GM19043 (cell line): ENCODE measurements around the gene RBMXL3.
"Not testable (repeated sequence)": the region's sequence is repeated elsewhere in the genome, so short reads cannot be mapped to it uniquely, and the experiment has no call there.

Source experiments
- ATAC-seq: cut with Tn5 transposase; IDR thresholded peaks from one replicate; pipeline ENCODE4 v1.9.1; 2021; ENCODE audit warnings: low read depth; ENCODE audit not compliant: unreplicated experiment

The RBMXL3 gene

DNA sequence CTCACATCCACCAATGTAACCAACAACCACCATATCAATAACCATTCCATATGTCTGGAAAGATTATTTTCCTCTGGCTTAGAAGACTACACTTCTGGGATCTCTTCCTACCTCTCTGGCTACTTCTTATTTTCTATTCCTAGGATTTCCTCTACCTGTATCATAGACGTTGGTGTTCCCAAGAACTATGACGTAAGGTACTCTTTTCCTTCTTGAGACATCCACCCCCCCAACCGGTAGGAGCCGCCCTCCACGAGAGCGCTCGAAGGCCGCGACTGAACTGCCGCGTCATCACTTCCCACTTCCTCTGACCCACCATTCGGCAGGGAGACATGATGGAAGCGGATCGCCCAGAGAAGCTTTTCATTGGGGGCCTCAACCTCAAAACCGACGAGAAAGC, at the start of gene RBMXL3:
TSS of gene RBMXL3 (plus strand) at position 301 of the 400 bp plus-strand sequence. CDS start at position 333, 32 bp downstream.
- no peak for ATAC-seq

DNA sequence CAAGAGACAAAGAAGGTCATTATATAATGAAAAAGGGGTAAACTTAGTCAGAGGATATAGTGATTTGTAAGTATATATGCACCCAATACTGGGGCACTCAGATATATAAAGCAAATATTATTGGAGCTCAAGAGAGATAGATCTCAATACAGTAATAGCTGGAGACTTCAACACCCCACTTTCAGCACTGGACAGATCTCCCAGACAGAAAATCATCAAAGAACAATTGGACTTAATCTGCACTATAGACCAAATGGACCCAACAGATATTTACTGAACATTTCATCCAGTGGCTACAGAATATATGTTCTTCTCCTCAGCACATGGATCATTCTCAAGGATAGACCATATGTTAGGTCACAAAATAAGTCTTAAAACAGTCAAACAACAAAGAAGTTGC, 47.2 kb upstream of the RBMXL3 start:
- ATAC-seq = no peak

DNA sequence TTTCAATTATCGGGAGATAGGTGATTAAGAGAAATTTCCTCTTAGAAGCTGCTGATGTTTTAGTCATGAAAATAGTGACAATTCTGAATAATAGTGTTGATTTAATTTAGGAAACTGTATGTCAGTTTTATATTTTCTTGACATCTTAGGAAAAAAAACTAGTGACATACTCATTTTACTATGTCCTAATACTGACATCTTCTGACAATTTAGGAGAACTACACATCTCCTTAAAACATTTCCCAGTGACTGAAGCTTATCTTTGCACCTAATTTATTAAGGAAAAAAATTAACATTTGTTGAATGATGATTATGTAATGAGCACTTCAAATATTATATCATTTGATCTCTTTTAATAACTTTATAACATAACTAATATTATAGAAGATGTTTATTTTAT, 42.0 kb upstream of the RBMXL3 start:
- no peak for ATAC-seq

DNA sequence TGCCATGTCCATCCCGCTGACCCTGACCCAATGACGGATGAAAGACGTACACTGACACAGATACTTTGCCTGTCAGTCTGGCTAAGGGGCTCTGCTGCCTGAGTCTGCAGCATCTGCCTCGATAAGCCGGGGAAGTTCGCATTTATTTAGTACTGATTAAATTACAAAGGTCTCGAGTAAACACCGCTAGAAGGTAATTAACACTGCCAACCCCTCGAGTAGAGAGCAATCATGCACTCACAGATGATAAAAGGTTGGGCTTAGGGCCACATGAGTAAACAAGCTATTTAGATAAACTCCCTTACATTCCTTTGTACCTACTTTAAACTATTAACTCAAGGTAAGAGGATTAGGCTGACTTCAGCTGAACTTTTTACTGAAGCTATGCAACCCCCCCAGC, 16.0 kb upstream of the RBMXL3 start:
- ATAC-seq = no peak

DNA sequence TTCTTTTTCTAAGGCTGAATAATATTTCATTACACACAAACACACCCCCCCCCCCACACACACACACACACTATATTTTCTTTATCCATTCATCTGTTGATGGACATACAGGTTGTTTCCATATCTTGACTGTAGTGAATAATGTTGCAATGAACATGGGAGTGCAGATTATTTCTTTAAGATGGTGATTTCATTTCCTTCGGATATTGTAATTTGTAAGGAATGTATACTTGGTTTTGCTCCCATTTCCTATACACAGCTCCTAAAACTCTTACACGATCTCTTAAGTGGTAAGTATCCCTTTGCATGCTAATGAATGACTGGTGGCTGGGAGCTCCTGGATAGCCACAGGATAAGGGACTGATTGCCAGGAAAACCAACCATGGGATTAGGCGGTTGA, 14.7 kb upstream of the RBMXL3 start:
- ATAC-seq = no peak

DNA sequence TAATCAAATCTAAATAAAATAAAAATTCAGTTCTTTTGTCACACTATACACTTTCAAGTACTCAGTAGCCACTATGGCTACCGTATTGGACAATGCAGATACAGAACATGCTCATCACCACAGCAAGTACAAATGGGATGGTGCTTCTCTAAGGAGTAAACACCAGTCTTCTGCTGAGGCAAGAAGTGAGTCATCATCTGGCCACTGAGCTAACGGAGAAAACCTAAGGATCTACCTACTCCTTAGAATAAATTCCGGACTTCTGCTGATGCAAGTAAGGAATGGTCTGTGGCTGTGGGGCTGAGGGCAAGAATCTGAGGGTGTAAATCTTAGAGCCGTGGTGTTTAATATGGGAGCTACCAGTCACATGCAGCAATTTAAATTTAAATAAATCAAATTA, 11.3 kb upstream of the RBMXL3 start:
- no peak for ATAC-seq

DNA sequence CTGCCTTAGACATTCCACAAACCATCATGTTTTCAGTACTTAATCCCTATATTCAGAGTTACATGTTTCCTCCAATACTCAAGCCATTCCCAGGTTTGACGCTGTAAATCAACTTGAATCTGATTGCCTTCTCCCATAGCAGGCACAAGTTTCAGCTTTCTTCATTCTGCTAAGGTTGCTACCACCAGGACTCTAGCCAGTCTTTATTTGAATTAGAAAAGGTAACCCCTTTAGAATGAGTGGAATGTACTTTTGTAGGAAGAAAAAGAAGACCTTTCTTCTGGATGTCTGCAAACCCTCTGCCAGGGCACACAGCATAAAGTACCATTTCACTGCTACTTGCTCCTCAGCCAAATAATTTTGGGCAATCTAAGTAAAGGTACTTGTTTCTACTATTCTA, 10.7 kb upstream of the RBMXL3 start:
- no peak for ATAC-seq

DNA sequence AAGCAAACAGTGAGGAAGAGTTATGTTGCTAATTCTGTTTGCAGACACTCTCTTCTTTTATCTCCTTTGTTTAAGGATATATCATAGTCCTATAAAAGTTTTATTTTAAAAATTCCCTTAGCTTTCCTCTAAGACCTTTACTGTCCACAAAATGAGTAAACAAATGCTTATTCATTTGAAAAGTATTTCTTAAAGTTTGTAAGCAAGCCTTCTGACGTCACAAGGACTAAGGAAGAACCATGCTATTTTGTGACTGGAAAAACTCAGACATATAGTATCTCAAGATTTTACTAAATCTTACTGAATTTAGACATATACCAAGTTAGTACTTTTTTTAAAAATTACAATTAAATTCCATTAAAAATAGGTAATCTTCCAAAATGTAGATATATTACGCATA, 5.2 kb upstream of the RBMXL3 start:
- no peak for ATAC-seq

DNA sequence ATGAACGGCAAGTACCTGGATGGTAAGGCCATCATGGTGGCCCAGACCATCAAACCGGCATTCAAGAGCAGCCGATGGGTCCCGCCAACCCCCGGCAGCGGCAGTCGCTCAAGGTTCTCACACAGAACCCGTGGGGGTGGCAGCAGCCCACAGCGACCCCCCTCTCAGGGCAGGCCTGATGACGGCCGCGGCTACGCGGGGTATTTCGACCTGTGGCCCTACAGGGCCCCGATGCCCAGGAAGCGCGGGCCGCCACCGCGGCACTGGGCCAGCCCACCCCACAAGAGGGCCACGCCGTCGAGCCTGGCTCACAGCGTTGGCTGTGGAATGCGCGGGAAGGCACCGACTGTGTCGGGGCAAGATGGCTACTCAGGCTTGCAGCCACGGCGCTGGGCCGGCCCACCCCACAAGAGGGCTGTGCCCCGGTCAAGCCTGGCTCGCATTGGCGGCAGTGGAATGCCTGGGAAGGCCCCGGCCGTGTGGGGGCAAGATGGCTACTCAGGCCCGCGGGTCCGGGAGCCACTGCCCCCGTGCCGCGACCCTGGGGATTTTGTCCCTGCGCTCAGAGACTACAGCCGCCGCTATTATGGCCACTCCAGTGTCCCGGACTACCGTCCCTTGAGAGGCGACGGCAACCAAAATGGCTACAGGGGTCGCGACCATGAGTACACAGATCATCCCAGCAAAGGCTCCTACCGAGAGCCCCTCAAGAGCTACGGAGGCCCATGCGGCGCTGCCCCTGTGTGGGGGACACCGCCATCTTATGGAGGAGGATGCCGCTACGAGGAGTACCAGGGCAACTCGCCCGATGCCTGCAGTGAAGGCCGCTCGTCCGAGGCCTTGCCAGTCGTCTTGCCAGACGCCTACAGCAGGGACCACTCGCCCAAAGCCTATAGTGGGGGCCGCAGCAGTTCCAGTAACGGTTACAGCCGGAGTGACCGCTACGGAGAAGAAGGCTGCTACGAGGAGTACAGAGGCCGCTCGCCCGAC, 731 bp downstream of the RBMXL3 start:
- no peak for ATAC-seq

DNA sequence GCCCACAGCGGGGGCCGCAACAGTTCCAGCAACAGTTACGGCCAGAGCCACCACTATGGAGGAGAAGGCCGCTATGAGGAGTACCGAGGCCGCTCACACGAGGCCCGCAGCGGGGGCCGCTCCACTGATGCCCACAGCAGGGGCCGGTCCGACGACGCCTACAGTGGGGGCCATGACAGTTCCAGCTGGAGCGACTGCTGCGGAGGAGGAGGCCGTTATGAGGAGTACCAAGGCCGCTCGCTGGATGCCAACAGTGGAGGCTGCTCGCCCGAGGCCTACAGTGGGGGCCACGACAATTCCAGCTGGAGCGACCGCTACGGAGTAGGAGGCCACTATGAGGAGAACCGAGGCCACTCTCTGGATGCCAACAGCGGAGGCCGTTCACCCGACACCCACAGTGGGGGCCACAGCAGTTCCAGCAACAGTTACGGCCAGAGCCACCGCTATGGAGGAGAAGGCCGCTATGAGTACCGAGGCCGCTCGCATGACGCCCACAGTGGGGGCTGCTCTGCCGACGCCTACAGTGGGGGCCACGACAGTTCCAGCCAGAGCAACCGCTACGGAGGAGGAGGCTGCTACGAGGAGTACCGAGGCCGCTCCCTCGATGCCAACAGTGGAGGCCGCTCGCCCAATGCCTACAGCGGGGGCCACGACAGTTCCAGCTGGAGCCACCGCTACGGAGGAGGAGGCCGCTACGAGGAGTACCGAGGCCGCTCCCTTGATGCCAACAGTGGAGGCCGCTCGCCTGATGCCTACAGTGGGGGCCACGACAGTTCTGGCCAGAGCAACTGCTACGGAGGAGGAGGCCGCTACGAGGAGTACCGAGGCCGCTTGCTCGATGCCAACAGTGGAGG, 1.7 kb downstream of the RBMXL3 start:
- ATAC-seq = no peak

DNA sequence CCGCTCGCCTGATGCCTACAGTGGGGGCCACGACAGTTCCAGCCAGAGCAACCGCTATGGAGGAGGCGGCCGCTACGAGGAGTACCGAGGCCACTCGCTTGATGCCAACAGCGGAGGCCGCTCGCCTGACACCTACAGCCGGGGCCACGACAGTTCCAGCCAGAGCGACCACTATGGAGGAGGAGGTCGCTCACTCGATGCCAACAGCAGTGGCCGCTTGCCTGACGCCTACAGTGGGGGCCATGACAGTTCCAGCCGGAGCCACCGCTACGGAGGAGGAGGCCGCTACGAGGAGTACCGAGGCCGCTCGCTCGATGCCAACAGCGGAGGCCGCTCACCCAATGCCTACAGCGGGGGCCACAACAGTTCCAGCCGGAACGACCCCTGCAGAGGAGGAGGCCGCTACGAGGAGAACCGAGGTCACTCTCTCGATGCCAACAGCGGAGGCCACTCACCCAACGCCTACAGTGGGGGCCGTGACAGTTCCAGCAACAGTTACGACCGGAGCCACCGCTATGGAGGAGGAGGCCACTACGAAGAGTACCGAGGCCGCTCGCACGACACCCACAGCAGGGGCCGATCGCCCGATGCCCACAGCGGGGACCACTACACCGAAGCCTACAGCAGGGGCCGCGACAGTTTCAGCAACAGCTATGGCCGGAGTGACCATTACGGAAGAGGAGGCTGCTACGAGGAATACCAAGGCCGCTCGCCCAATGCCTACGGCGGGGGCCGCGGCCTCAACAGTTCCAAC, 2.5 kb downstream of the RBMXL3 start:
- ATAC-seq = no peak

DNA sequence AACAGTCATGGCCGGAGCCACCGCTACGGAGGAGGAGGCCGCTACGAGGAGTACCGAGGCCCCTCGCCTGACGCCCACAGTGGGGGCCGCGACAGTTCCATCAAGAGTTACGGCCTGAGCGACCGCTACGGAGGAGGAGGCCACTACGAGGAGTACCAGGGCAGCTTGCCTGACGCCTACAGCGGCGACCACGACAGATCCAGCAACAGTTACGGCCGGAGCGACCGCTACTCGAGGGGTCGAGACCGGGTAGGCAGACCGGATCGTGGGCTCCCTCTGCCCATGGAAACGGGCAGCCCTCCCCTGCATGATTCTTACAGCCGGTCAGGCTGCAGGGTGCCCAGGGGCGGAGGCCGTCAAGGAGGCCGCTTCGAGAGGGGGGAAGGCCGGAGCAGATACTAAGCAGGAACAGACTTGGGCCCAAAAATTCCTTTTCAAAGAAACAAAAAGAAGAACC, 3.1 kb downstream of the RBMXL3 start:
- no peak for ATAC-seq

DNA sequence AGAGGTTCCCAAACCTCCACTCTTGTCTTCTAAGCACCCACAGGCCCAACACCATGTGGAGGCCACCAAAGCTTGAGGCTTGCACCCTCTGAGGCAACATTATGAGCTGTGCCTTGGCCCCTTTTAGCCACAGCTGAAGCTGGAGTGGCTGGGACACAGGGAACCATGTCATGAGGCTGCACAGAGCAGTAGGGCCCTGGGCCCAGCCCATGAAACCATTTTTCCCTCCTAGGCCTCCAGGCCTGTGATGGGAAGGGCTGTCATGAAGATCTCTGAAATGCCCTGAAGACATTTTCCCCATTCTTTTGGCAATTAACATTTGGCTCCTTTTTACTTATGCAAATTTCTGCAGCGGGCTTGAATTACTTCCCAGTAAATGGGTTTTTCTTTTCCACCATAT, 14.8 kb downstream of the RBMXL3 start:
- ATAC-seq = no peak

DNA sequence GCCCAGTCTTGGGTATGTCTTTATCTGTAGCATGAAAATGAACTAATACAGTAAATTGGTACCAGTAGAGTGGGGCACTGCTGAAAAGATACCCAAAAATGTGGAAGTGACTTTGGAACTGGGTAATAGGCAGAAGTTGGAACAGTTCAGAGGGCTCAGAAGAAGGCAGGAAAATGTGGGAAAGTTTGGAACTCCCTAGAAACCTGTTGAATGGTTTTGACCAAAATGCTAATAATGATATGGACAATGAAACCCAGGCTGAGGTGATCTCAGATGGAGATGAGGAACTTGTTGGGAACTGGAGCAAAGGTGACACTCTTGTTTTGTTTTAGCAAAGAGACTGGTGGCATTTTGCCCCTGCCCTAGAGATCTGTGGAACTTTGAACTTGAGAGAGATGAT, 20.3 kb downstream of the RBMXL3 start:
- not testable (repeated sequence) for ATAC-seq

DNA sequence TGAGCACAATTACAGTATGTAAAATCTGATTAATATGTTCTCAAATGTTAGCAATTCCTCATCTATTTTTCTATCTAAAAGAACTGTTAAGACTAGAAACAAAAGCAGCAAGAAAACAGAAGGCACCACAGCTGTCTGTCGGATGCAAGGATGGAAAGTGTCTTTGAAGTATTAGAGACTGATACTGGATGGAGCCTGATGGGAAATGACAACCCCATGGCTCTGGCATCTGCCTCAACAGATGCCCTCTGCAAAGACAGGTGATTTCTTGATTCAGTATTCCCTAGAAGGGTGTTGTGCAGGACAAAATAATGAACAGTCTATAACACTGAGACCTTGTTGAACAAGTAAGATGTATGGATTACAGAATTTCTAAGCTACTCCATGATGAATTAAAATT, 24.9 kb downstream of the RBMXL3 start:
- no peak for ATAC-seq

DNA sequence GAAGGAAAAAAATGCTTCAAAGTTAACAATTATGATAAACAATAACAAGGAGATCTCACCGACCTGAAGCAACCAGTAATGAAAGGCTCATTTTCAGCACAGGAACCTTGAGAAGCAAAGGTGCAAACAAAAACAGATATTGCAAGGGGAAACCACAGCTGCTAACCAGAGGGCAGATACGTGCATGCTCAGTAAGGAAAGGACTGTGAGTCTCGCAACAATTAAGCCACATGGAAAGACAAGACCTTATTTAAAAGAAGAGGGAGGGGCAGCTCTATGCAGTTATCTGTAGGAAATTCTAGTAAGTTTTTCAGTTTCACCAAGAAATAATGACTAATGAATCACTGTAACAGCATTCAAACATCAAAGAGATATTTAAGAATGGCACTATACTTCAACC, 25.4 kb downstream of the RBMXL3 start:
- no peak for ATAC-seq

DNA sequence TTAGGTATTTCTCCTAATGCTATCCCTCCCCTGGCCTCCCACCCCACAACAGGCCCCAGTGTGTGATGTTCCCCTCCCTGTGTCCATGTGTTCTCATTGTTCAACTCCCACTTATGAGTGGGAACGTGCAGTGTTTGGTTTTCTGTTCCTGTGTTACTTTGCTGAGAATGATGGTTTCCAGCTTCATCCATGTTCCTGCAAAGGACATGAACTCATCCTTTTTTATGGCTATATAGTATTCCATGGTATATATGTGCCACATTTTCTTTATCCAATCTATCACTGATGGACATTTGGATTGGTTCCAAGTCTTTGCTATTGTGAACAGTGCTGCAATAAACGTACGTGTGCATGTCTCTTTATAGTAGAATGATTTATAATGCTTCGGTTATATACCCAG, 28.1 kb downstream of the RBMXL3 start:
- ATAC-seq = not testable (repeated sequence)

DNA sequence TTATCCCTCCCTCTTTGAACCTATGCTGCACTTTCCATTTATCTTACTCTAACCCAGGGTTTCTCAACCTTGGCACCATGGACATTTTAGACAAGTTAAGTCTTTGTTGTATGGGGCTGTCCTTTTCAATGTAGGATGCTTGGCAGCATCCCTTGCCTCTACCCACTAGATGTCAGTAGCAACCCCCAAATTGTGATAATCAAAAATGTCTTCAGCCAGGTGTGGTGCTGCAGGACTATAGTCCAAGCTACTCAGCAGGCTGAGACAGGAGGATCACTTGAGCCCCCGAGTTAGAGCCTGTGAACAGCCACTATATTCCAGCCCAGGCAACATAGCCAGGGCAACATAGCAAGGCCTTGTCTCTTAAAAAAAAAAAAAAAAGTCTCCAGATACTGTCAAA, 37.7 kb downstream of the RBMXL3 start:
- no peak for ATAC-seq

DNA sequence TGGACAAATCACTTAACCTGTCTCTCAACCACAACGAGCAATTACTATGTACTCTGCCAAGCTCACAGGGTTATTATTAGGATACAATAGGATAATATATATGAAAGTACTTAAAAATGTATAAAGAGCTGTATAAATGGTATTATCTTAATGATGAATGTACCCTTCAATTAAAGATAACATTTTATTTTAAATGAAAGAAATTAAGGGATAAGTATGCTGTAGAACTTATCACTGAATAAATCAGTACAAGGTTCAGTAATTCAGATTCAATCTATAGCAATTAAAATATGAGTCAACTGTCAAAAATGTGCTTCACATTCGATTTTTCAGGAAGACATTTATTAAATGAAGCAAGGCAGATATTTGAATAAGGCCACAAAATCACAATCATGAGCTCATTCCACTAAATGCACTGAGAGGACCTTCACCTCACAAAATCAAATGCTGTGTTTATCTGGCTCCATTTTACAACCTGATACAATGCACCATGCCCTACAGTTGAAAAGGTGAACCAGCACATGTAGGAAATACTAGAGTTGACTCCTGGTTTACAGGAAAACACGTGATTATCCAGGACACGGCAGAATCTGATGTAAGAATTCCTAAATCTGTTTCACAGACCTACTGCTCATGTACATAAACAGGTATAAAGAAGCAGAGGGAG, 40.3 kb downstream of the RBMXL3 start:
- no peak for ATAC-seq

DNA sequence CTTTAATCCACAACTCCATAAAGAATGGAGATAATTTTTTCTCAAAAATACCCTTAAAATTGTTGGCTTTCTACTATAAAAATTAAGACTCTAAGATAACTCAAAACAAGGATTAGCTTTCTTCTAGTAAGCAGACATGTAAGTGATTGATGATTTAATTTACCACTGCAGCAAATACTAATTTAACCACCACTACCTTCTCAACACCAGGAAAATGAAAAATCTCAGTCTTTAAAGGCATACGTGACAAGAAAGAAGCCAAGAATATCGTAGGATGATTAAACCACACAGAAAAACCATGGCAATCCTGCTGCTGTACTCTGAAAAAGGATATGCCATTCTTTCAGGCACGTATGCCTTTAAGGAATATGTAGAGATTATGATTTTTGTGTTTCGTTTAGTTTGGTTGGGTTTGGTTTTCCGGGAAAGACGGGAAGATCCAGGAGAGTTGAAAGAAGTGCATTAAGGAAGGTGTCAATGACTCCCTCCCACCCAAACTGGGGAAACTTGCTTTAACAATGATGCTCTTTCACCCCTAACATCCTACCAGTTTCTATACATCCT, 43.8 kb downstream of the RBMXL3 start:
- no peak for ATAC-seq
